Psoas muscle (tissue), 8 donors: ENCODE data around the gene ALKBH2. TPM values are rescaled to one million over a fixed set of nuclear protein-coding genes. Genes with fewer than 3 reads are reported as not detected.

ENCODE experiments used
- ATAC-seq, 4 donors: fragments of 200-7000 bp; cut with Tn5 transposase; one replicate each; pipeline ENCODE4 v1.9.1; 2020; ENCODE audit warnings: moderate library complexity in 3 of 4, mild to moderate bottlenecking in 2 of 4
- DNase-seq, 2 donors: peaks; one replicate each; pipeline ENCODE4 v3.0.0-alpha.2; 2020
- H3K27ac ChIP-seq: fragments of 200-600 bp; one replicate; pipeline ENCODE4 v1.8.0; 2022
- H3K27me3 ChIP-seq, 3 donors: fragments of 200-600 bp in 1 of 3; one replicate each; pipeline versions ENCODE4 v1.6.1 to v1.8.0; 2013 to 2022; ENCODE audit warnings: low read length in 2 of 3, mild to moderate bottlenecking in 2 of 3, moderate library complexity in 1 of 3; ENCODE audit not compliant: insufficient read depth in 3 of 3
- H3K36me3 ChIP-seq, 2 donors: fragments of 200-600 bp in 1 of 2; one replicate each; pipeline versions ENCODE4 v1.6.1 to v1.8.0; 2013 to 2022; ENCODE audit warnings: low read depth in 1 of 2, mild to moderate bottlenecking in 1 of 2, moderate library complexity in 1 of 2; ENCODE audit not compliant: insufficient read depth in 1 of 2
- H3K4me1 ChIP-seq: fragments of 200-600 bp; one replicate; pipeline ENCODE4 v1.8.0; 2022
- H3K4me3 ChIP-seq: fragments of 200-600 bp; one replicate; pipeline ENCODE4 v1.8.0; 2022; ENCODE audit warnings: mild to moderate bottlenecking
- H3K9me3 ChIP-seq: fragments of 200-600 bp; one replicate; pipeline ENCODE4 v1.8.0; 2022
- CTCF ChIP-seq: fragments of 200-600 bp; IDR thresholded peaks from one replicate; pipeline ENCODE4 v1.8.0; 2022; ENCODE audit warnings: antibody characterized with exemption
- WGBS, 3 donors: extraction: QIAGEN DNeasy Blood & Tissue Kit; methylation state at CpG; one replicate each; pipeline versions ENCODE4 v1.1.6 to v1.1.7; 2013; 5-methylcytosine and 5-hydroxymethylcytosine counted together
- intact Hi-C, 2 donors: fragments of 100-400 bp; cut with DNase I; formaldehyde crosslinking; loops; one replicate each; pipeline versions ENCODE4 v1.11.0 to v1.14.2; 2022
- polyA plus RNA-seq, 3 donors: library from polyadenylated mRNA; stranded (reverse); fragments of 200-250 nt; gene quantifications; one replicate each; pipeline ENCODE4 v1.2.3, GENCODE V29; 2013
- total RNA-seq, 4 donors: library from RNA; stranded (reverse); fragmentation: NEBNext Ultra II Directional in 2 of 4; extraction: Animal tissue kit (Norgen Biotek cat#: 25700) in 2 of 4; gene quantifications; one replicate each; pipeline versions ENCODE4 v1.2.1 to v1.2.4, GENCODE V29; 2021 to 2023
- donor health status: healthy with polysubstance abuse.
- donor health status: DM: no; HTN: no; CAD: no; lungs with moderate emphysema.
- donor health status: Bipolar disorder and iron deficiency.
- donor health status: healthy.
- donor health status: DM: yes; HTN: yes; CAD: no.
- donor health status: DM: no; HTN: no; CAD: no.
- donor health status: DM: no; HTN: no; CAD: no.
- donor health status: DM: yes; HTN: yes; CAD: no.

ALKBH2 gene
- total and polyA plus RNA-seq, 7 donors = 7.3 to 50.4 (median 25.3) TPM

- Histone ChIP-seq H3K4me3 (peak overlapping the region; percentile 84), H3K4me1 (peaks cover 16% of the 10 kb centered on the region), H3K9me3 (no peaks in the 10 kb centered on the region), H3K36me3 (peaks cover 0 to 25% of the 10 kb centered on the region in 2 donors), H3K27ac (peak overlapping the region; percentile 94), H3K27me3 (no peaks in the 10 kb centered on the region)
- TF ChIP-seq CTCF = no peak
- DNase-seq (peak; percentile 74 to 85), ATAC-seq (peak; percentile 45 to 66 (median 52))
- intact Hi-C loops = loop anchor here (10.0 kb wide), 2 partner anchors 243 to 433 kb away; partner anchors contain the start of gene SSH1 (in 1 of the 2)
- 0 to 1% (median 0%) methylated on average over 29 to 32 of the region's 32 CpGs for WGBS, 3 donors
Observed at GRCh38 chr12:109098183-109098604, 4.9 kb upstream of the ALKBH2 start.

- WGBS, 3 donors = 0 to 1% (median 1%) methylated on average over 40 to 71 of the region's 71 CpGs
- H3K27me3 ChIP-seq = no peaks in the 10 kb centered on the region
- peak within 1 kb of the TSS; percentile 84 for H3K4me3 ChIP-seq
- intact Hi-C loops = loop anchor here (10.0 kb wide), 2 partner anchors 243 to 433 kb away; partner anchors contain the start of gene SSH1 (in 1 of the 2)
- peaks cover 0 to 19% of the 10 kb centered on the region in 2 donors for H3K36me3 ChIP-seq
- peak; percentile 90 to 96 (median 94) for ATAC-seq
- peak within 1 kb of the TSS; percentile 94 for H3K27ac ChIP-seq
- no peaks in the 10 kb centered on the region for H3K9me3 ChIP-seq
- DNase-seq = peak; percentile 98 to 99
- TF ChIP-seq CTCF = no peak
- H3K4me1 ChIP-seq = peaks cover 20% of the 10 kb centered on the region
Observed at GRCh38 chr12:109097435-109098182, 4.3 kb upstream of the ALKBH2 start, which contains the start of gene UNG. UNG (plus strand) TSS chr12:109097597; CDS start chr12:109097680, 83 bp downstream.

GRCh38 chr12:109097140-109097434, 3.8 kb upstream of the ALKBH2 start:
- intact Hi-C loops = loop anchor here (10.0 kb wide), 2 partner anchors 242 to 432 kb away; partner anchors contain the start of gene SSH1 (in 1 of the 2)
- ATAC-seq = no peak
- DNase-seq = no peak
- no peak for TF ChIP-seq CTCF
- Histone ChIP-seq H3K4me3 (peak overlapping the region; percentile 84), H3K27me3 (no peaks in the 10 kb centered on the region), H3K4me1 (peaks cover 24% of the 10 kb centered on the region), H3K9me3 (no peaks in the 10 kb centered on the region), H3K27ac (no peak overlapping the region), H3K36me3 (peaks cover 0 to 15% of the 10 kb centered on the region in 2 donors)
- WGBS, 3 donors = 28 to 36% (median 32%) methylated on average over 11 of the region's 11 CpGs

DNA sequence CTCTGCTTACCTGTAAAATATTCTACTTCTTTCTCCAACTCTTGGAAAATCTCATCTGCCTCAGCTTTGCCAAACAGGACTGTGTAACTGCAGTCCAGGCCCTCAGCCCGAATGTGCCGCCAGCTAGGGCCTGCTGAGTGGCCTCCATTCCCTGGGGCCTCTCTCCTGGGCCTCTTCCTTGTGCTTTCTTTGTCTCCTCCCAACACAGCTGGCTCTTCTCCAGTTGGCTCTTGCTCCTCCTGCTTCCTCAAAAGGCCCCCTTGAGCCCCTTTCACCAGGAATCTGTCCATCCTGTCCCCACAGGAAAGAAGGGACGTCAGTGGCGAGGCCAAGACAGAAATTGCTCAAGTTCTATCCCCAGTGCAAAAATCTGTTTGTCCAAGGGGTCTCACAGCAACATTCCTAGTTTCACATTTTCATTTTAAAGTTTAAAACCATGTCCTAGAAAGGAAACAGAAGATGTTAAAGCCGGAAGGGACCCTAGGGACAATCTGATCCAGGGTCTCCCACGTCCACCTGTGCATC, 713 bp downstream of the ALKBH2 start:
- 32 to 34% (median 33%) methylated on average over 6 of the region's 6 CpGs for WGBS, 3 donors
- no peak for ATAC-seq
- intact Hi-C loops = loop anchor here (5.0 to 10.0 kb wide), 4 partner anchors 135 to 530 kb away; partner anchors contain the start of genes ISCU (in 1 of the 2), SART3 (in 1 of the 2) and SSH1 (in 1 of the 2)

More for the DNA sequence above, 713 bp downstream of the ALKBH2 start:
- peak in 1 of 2 donors; percentile 57 for DNase-seq
- Histone ChIP-seq H3K27me3 (no peaks in the 10 kb centered on the region), H3K4me3 (peak overlapping the region; percentile 75), H3K9me3 (no peaks in the 10 kb centered on the region), H3K4me1 (peaks cover 11% of the 10 kb centered on the region), H3K36me3 (peaks cover 0 to 46% of the 10 kb centered on the region in 2 donors), H3K27ac (peak overlapping the region; percentile 82)
- no peak for TF ChIP-seq CTCF
